PFSK-1 (cell line): ENCODE results near the gene SLC4A4.

Experiments
- FOXP2 ChIP-seq: optimal IDR thresholded peaks from 2 replicates; pipeline ENCODE3; 2011; ENCODE audit warnings: borderline replicate concordance, control low read depth, inconsistent platforms; ENCODE audit not compliant: insufficient read depth; ENCODE audit errors: extremely low read length, extremely low read depth
- POLR2AphosphoS5 ChIP-seq: IDR thresholded peaks from 2 replicates; pipeline ENCODE4 v1.6.1; 2012; ENCODE audit warnings: low read depth, mild to moderate bottlenecking, control low read depth, low read length, moderate library complexity
- SIN3A ChIP-seq: IDR thresholded peaks from 2 replicates; pipeline ENCODE4 v1.6.1; 2012; ENCODE audit warnings: mild to moderate bottlenecking, low read length, moderate library complexity, borderline replicate concordance; ENCODE audit not compliant: insufficient read depth
- TAF1 ChIP-seq: IDR thresholded peaks from 2 replicates; pipeline ENCODE4 v1.6.1; 2012; ENCODE audit warnings: low read length, control low read depth, borderline replicate concordance; ENCODE audit not compliant: insufficient read depth
- TF ChIP-seq, protein P1 (sequence below), 2 experiments: IDR thresholded peaks; 2 replicates each; pipeline versions ENCODE4 v1.6.1 to v1.8.0; 2011 to 2012; ENCODE audit warnings: low read depth in 2 of 2, low read length in 2 of 2, control low read depth in 1 of 2, inconsistent platforms in 1 of 2, mild to moderate bottlenecking in 1 of 2, moderate library complexity in 1 of 2; ENCODE audit not compliant: insufficient read depth in 1 of 2

The SLC4A4 gene

DNA sequence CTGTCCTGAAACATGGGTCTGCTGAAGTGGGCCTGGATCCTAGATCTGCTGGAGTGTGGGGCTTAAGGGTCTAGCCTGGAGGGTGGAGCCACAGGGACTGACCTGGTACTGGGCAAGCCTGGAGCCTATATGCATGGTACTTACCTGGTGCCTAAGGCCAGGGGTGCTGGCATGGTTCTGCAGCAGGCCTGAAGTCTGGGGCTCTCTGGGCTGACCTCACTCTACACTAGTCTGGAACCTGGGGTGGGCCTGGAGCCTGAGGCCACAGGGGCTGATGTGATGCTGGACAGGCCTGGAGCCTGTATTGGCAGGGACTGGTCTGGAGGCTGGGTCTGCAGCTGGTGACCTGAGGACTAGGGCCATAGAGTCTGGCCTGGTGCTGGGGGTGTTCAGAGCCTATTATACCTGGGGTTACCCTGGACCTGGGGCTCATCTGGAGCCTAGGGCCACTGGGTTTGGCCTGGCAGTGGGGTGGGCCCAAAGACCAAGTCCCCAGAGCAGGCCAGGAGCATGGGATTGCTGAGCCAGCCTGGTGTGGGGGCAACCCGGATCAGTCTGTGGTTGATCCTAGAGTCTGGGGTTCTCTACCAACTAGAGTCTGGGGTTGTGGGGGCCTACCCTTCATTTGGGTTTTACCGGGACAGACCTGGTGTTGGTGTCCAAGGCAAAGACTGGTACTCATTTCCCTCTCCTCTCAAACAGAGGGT, 179.6 kb downstream of the SLC4A4 start:
- TF ChIP-seq TAF1 (no peak), SIN3A (no peak), POLR2AphosphoS5 (no peak), FOXP2 (no peak)
- TF ChIP-seq, protein P1, sequence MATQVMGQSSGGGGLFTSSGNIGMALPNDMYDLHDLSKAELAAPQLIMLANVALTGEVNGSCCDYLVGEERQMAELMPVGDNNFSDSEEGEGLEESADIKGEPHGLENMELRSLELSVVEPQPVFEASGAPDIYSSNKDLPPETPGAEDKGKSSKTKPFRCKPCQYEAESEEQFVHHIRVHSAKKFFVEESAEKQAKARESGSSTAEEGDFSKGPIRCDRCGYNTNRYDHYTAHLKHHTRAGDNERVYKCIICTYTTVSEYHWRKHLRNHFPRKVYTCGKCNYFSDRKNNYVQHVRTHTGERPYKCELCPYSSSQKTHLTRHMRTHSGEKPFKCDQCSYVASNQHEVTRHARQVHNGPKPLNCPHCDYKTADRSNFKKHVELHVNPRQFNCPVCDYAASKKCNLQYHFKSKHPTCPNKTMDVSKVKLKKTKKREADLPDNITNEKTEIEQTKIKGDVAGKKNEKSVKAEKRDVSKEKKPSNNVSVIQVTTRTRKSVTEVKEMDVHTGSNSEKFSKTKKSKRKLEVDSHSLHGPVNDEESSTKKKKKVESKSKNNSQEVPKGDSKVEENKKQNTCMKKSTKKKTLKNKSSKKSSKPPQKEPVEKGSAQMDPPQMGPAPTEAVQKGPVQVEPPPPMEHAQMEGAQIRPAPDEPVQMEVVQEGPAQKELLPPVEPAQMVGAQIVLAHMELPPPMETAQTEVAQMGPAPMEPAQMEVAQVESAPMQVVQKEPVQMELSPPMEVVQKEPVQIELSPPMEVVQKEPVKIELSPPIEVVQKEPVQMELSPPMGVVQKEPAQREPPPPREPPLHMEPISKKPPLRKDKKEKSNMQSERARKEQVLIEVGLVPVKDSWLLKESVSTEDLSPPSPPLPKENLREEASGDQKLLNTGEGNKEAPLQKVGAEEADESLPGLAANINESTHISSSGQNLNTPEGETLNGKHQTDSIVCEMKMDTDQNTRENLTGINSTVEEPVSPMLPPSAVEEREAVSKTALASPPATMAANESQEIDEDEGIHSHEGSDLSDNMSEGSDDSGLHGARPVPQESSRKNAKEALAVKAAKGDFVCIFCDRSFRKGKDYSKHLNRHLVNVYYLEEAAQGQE (IDR thresholded peaks at IDR 0.05; ENCODE audit: insufficient read depth in 1 of 2, low read depth in 2 of 2, low read length in 2 of 2) = no peak

DNA sequence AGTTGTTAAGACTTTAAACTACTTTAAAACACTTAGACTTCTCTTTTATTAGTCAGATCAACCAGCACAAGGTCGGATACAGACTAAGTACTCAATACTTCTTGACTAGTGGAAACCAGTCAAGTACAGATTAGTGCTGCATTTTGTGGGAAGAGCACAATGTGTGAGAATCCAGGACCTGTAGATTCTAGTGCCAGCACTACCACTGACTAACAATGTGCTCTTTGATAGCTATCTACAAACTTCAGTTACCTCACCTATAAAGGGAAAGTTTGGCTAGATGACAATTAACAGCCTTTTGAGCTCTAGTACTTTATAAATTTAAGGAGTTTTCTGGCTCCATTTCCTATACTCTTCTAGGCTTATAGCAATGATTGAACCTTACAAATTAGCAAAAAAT, 181.5 kb downstream of the SLC4A4 start:
- TF ChIP-seq, protein P1 (IDR thresholded peaks at IDR 0.05; ENCODE audit: insufficient read depth in 1 of 2, low read depth in 2 of 2, low read length in 2 of 2) = no peak
- no peak for TF ChIP-seq SIN3A
- no peak for TF ChIP-seq FOXP2
- TF ChIP-seq TAF1 = no peak
- TF ChIP-seq POLR2AphosphoS5 = no peak

DNA sequence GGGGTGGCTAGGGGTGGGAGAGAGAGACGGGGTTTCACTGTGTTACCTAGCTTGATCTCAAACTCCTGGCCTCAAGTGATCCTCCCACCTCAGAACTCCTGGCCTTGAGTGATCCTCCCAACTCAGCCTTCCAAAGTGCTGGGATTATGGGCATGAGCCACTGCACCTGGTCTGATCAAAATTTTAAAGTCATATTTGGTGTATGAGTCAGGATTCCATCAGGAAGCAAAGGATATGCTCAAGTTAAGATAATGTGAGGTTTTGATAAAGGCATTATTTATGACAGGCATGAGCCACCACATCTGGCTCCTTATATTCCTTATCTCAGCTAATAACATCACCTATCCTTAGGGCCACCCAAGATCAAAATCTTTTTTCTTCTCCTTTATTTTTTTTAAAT, 182.0 kb downstream of the SLC4A4 start:
- TF ChIP-seq POLR2AphosphoS5 (no peak), FOXP2 (no peak), TAF1 (no peak), SIN3A (no peak)
- TF ChIP-seq, protein P1 (IDR thresholded peaks at IDR 0.05; ENCODE audit: insufficient read depth in 1 of 2, low read depth in 2 of 2, low read length in 2 of 2) = no peak

DNA sequence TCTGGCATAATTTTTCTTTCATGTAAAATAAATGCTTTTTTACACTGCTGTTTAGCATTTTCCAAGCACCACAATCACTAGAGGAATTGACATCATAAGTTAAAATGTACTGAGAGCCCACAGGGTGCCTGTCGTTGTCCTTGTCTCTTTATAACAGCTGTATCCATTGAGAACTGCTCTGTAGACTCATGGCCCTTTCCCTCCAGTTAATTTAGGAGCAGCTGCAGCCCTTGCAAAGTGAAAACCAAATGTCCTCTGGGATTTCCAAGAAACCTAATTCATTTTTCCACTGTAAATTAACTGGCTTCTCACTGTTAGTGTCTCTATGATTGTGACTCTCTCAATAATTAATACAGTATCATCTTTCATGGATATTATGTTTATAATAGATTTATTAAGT, 185.9 kb downstream of the SLC4A4 start:
- no peak for TF ChIP-seq SIN3A
- TF ChIP-seq, protein P1 (IDR thresholded peaks at IDR 0.05; ENCODE audit: insufficient read depth in 1 of 2, low read depth in 2 of 2, low read length in 2 of 2) = no peak
- TF ChIP-seq FOXP2 = no peak
- TF ChIP-seq POLR2AphosphoS5 = no peak
- TF ChIP-seq TAF1 = no peak
